ENCODE results near the gene CT47C1.
"Not testable (repeated sequence)": the region's sequence is repeated elsewhere in the genome, so short reads cannot be mapped to it uniquely, and the experiment has no call there.

Gene CT47C1

GRCh38 chrX:119072744-119073143, at the start of gene CT47C1:
Gene CT47C1, plus strand, starts transcription at chrX:119072993. Its CDS starts 233 bp downstream, at chrX:119073226.
- DNase-seq = no peak

GRCh38 chrX:119025900-119026299, 46.9 kb upstream of the CT47C1 start:
- DNase-seq = no peak

- not testable (repeated sequence) for DNase-seq
Observed at GRCh38 chrX:119026344-119026743, 46.4 kb upstream of the CT47C1 start.

- not testable (repeated sequence) for DNase-seq
Observed at GRCh38 chrX:119027960-119028732, 44.6 kb upstream of the CT47C1 start.

- DNase-seq = no peak
Observed at GRCh38 chrX:119028733-119029330, 44.0 kb upstream of the CT47C1 start.

GRCh38 chrX:119029656-119030055, 43.1 kb upstream of the CT47C1 start:
- not testable (repeated sequence) for DNase-seq

- DNase-seq = no peak
Observed at GRCh38 chrX:119030990-119031389, 41.8 kb upstream of the CT47C1 start.

- DNase-seq = no peak
Observed at GRCh38 chrX:119036107-119037029, 36.4 kb upstream of the CT47C1 start.

- no peak for DNase-seq
Observed at GRCh38 chrX:119040432-119040831, 32.4 kb upstream of the CT47C1 start.

GRCh38 chrX:119041175-119041574, 31.6 kb upstream of the CT47C1 start:
- no peak for DNase-seq

- DNase-seq = no peak
Observed at GRCh38 chrX:119042040-119042439, 30.8 kb upstream of the CT47C1 start.

GRCh38 chrX:119042996-119043395, 29.8 kb upstream of the CT47C1 start:
- DNase-seq = no peak

- no peak for DNase-seq
Observed at GRCh38 chrX:119045884-119046283, 26.9 kb upstream of the CT47C1 start.

- no peak for DNase-seq
Observed at GRCh38 chrX:119055687-119056086, 17.1 kb upstream of the CT47C1 start.

- DNase-seq = no peak
Observed at GRCh38 chrX:119062750-119063374, 9.9 kb upstream of the CT47C1 start.

GRCh38 chrX:119063428-119063827, 9.4 kb upstream of the CT47C1 start:
- no peak for DNase-seq

- no peak for DNase-seq
Observed at GRCh38 chrX:119067023-119067739, 5.6 kb upstream of the CT47C1 start.

- DNase-seq = no peak
Observed at GRCh38 chrX:119069128-119069527, 3.7 kb upstream of the CT47C1 start.

GRCh38 chrX:119069762-119070161, 3.0 kb upstream of the CT47C1 start:
- no peak for DNase-seq

- DNase-seq = no peak
Observed at GRCh38 chrX:119071381-119071780, 1.4 kb upstream of the CT47C1 start.

GRCh38 chrX:119073200-119073905, 560 bp downstream of the CT47C1 start:
- no peak for DNase-seq

- DNase-seq = no peak
Observed at GRCh38 chrX:119073911-119074310, 1.1 kb downstream of the CT47C1 start.
